NCI-H2107 treated with DMSO at 0.1 percent for 48 hours (cell line): ENCODE measurements around the gene ROBO1.

ENCODE experiments used
- DNase-seq: peaks from one replicate; lab custom pipeline; 2025; ENCODE audit not compliant: unreplicated experiment; lab: John Stamatoyannopoulos, UW

The ROBO1 gene

DNA sequence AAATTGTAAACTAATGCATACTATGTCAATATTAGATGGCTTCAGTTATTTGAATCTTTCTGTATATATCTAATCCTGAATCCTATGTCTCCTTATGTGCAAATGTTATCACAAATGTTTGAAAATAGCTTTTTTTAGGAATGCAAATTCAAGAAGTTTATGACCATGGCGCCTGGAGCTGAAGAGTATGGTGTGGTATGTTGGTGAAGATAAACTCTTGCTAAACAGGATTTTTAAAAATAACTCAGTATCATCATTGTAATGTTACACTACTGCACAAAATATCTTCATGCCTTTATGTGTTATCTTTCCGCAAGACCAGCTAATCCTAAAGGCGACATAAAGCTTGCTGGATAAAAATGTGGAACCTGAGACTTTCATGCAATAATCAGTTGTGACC lies 382.6 kb downstream of the ROBO1 start:
- no peak for DNase-seq

DNA sequence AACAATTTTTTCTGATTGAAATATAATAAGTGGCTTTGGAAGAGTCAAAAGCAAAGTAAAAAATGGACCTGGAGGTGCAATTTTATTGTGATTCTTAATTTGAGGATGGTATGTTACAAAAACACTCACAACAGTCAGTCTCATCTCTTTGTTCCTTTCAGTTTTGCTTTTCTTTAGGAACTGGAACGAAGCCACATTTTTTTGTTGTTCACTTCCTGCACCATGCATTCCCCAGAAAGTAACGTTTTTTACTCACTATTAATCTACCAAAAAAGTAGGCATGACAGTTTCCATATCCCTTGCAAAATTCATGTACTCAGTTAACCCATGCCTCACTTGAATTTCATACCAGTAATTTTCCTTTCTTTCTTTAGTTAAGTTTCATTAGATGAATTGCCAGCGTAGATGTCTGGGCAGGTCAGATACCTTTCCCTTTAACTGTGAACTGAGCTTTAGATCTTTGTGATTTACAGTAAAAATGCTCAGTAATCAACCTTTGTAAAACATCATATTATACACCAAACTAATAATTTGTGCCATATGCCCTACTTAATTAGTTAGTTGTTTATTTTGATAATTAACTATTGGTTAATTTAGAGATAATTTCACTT lies 384.3 kb downstream of the ROBO1 start:
- no peak for DNase-seq

DNA sequence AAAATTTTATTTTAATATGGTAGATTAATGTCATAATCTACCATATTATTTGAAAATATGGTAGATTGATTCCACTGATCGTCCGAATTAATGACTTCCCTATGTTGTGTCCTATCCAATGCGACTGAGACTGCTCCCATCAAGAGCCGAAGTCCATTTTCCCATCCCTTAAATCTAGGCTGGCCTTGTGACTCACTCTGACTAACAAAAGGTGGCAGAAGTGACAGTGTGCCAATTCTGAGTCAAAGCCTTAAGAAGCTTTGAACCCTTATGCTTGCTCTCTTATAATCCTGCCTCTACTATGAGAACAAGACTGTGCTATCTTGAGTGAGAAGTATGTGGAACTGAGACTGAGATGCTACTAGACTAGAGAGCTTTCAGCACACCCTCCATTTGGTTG lies 387.2 kb downstream of the ROBO1 start:
- no peak for DNase-seq

DNA sequence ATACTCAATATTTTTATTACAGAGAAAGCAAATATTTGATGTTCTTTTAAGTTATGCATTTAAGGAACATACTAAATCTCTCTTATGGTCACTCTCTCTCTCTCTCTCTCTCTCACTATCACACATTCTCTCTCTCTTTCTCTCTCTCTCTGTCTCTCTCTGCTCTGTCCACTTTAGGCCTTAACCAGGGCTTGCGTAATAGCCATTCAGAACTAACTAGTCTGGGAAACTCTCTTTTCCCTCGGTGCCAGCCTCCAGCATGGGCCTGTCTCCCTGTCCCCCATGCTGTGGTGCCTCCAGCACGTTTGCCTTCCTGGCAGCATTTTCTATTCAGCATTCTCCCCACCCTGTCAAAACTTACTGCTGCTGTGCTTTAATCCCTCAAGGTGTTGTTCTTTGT lies 389.7 kb downstream of the ROBO1 start:
- no peak for DNase-seq

DNA sequence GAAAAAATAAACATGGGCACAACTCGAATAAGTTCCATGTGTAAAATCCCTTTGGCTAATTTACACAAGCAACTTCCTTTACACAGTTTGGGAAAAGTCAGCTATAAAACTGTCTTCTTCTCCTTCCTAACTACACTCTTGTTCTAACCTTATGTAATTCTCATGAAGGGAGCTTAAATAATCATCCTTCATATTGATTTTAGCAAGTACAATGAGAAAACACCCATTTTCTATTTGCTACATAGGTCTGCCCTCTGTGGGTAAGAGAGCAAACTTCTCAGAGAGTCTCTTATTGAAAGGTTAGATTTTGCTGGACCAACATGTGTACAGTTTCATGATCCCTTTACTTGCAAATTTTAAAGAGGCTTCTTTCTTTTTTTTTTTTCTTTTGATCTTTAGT lies 398.5 kb downstream of the ROBO1 start:
- peak; percentile 21 for DNase-seq

DNA sequence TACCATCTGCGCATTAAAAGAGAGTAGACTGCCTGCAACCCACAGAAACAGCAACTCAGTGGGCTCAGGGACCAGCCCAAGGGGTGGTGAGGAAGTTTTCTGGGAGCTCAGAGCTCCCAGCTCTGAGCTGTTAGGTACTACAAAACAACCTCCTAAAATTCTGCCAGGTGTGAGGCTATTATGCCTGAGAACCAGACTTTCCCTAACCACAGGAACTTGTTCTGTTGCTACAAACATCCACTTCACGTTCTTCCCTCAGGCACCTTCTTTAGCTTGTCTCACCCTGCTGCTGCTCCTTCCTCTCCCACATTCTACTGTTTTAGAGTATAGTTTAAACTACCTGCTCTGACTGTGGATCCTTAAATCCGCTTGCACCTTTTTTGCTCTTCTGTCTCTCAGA lies 399.4 kb downstream of the ROBO1 start:
- DNase-seq, result peak; percentile 94

DNA sequence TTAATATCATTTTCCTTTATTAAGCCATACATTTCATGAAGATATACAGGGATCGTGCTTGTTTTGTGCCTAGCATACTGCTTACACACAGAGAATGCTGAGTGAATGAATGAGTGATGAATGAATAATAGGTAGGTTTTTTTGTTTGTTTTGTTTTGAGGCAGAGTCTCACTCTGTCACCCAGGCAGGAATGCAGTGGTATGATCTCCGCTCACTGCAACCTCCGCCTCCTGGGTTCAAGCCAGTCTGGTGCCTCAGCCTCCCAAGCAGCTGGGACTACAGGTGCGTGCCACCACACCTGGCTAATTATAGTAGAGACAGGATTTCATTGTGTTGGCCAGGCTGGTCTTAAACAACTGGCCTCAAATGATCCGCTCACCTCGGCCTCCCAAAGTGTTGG lies 400.0 kb downstream of the ROBO1 start:
- no peak for DNase-seq

DNA sequence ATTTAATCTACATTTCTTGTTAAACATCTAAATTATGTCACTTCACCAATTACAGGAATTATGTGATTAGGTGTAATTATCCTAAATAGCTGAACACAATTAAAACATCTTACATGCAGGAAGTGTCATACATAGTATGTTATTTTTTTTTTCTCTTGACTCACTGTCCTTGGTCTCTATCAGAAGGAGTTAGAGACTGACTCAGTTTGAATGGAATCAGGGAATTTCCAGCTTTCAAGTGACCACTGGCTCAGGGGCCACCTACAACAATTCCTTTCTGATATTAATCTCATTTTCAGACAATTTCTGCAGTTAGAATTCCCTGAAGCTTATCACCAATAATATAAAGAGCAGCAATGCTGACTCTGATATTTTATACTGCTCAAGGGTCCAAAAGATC lies 400.7 kb downstream of the ROBO1 start:
- DNase-seq, result no peak

DNA sequence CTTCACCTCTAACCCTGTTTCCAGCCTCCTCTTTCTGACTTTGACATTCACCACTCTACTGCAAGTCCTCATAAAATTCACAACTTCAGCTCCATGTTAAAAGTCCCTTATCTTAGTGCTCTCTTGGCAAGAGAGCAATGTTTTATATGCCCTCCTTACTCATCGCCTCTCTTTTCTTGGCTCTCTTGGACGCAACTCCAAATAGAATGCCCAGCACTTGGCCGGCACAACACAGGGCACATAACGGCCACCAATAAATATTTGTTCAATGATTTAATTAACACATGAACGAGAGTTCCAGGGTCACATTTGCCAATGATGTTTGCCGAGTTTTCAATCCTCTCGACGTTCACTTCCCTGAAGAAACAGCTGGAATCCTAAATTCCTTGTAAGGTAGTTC lies 401.4 kb downstream of the ROBO1 start:
- DNase-seq, result no peak

DNA sequence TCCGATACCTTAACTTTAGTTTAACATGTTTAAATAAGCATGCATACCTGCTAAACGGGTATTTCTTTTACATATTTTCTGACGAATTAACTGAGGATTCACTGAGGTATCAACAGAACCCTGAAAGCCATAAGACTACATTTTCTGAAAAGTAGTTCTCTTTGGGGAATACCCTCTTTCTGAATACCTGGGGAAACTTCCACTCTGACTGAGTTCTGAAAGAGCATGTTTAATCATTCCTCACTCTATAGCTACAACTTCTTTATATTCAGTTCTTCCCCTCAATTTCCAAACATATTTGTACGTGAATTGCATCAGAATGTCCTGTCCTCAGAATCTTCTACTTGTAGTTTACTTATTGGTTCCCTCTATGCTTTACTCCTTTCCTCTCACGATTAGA lies 403.0 kb downstream of the ROBO1 start:
- no peak for DNase-seq

DNA sequence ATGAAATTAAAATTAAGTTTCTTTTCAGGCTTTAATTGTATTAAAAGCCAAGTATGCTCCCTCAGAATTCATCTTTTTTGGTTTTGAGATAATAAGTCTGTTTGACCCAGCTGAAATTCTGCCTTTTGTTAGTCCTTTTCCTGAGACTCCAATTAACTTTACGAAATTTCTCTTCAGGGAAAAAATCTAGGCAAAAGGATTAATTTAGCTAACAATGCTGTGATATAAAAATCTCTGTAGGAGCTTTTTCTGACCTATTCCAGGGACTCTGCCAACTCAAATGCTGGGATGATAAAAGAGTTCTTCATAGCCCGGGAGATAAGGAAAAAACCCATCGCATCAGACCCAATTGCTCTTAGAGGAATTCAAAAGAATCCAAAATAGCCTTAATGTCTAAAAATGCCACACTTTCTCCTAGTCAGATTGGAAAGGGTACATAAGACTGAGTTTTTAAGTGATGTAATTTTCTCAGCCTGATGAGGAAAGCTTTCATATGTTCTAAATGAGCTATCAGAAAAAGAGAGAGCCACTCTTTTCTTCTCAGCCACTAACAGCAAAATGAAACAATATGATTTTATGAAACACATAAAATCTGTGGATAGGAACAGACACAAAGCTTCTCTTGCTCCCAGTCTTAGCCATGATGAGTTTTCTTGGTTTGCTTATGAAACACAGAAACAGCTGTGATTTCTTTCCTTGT lies 405.1 kb downstream of the ROBO1 start:
- DNase-seq, result no peak

DNA sequence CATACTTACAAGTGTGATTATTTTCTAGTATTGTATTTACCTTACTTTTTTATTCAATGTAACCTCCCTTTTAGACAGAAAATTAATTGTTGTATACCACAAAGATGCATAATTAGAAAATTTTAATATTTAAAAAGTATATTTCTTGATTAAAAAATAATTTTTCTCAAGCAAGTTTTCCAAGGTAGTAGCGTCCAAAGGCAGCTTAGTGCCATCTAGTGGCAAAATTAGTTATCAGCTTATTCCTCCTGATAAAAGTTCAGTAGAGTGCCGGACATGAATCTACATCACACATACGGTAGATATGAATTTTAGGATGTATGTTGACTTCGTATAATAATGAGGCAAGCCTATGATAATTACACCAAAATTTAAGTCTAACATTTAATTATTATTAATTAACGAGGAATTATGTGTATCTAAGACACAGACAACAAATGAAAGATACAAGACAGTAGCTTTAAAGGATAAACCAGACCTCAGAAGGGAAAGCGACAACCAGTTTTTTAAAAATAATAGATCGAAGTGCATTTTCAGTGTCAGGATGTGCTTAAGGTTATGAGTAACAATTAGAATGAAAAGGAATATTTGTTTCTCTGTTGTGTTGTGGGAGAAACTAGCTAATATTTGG lies 405.9 kb downstream of the ROBO1 start:
- DNase-seq, result peak; percentile 67

DNA sequence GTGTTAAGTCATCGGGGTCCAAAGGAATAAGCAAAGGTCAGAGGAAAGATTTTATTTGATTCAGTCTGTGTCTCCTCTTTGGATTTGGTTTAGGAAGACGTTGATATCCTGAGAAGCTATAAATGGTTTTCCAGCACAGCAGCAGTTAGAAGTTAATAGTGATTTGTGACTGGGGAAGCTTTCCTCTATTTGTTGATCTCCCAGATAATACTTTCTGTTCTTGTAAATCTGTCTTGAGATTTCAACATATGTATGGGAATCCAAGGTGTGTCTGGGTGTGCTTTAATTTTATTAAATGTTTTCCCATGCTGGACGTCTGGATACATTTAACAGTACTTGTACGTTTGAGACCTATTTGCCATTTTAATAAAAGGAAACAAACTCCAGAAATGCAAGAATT lies 409.5 kb downstream of the ROBO1 start:
- DNase-seq, result no peak

DNA sequence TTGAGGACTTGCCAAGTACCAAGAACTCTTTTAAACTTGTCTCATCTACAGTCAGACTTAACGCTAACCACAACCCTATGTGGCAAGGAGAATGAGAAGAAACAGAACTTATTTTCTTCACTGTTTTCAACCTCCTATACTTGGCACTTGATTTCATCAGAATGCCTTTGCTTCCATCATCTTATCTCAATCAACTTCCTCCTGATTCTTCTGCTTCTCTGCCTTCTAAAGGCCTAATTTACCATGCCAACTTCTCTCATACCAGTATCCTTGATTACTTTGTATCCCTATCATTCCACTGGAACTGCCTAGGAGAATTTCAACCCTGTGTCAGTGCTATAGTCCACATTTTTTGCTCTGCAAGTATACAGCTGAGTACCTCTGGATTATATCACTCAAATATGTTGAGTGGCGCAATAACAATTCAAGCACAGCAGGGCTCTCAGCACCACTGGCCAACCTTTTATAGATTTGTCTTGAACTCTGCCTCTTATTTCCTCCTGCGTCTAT lies 413.6 kb downstream of the ROBO1 start:
- DNase-seq, result no peak

DNA sequence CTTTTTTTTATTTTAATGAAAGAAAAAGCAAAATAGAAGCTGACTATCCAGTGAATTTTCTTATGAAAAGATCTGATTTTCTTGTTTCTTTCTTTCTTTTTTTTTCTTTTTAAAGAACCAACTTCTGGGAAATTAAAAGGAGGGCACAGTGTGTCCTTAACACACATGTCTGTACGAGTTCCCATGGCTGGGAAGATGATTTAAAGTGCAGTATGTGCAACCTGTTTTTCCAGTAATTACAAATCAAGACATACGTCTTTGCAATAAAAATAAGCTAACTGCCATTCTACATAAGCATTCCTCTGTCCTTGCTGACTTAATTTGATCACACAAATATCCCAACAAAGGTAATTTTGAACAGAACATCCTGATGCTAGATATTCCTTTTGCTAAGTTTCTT lies 416.1 kb downstream of the ROBO1 start:
- DNase-seq, result no peak

DNA sequence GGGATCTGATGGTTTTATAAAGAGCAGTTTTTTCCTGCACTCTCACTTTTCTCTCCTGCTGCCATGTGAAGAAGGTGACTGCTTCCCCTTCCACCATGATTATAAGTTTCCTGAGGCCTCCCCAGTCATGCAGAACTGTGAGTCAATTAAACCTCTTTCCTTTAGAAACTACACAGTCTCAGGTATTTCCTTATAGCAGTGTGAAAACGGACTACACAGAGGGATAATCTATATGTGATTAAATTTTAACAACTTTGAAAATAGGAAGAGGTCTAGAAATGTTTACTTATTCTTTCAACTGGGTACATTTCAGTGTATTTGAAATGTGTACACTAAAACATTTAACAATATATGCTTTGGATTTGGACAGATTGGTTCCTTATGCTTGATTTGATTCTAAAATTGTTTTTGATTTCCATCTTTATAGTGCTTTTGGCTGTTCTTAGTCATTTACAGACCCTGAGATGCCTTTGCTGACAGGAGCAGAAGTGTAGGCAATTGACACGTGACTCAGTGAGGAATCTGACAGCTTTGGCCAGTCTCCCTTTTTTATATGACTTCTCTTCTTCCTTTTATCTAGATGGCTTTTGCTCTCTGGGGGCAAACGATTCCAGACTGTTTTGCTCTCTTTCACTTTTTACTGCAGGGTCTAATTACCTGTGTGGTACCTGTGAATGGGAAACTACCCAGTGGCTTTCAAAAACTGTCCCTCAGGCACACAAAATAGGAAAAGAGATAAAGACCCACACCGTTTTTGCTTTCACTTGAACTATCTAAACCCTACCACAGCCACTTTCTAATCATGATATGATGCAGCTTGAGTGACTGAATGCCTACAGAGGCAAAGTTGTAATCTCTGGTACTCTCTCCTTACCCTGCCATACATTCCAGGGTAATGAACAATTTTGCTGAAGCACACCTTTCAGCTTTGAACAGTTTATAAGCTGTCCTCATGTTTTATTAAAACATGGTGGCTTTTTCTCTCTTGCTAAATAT lies 422.6 kb downstream of the ROBO1 start:
- DNase-seq, result no peak

DNA sequence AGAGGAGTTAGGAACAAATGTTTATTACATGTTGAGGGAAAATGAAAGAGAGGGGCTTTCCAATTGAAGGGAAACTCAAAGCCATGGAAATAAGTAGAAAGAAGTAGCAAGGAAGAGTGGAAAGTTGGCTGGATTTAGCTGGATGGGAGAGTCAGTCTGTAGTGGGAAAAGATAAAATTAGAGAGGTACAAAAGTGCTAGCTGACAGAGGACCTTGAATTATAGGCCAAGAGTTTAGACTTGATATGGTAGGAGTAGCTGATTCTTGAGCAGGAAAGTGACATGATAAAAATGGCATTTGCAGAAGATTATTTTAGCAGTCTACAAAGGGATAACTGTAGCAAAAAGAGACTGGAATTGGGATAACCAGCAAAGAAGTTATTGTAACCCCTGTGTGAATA lies 425.8 kb downstream of the ROBO1 start:
- no peak for DNase-seq

DNA sequence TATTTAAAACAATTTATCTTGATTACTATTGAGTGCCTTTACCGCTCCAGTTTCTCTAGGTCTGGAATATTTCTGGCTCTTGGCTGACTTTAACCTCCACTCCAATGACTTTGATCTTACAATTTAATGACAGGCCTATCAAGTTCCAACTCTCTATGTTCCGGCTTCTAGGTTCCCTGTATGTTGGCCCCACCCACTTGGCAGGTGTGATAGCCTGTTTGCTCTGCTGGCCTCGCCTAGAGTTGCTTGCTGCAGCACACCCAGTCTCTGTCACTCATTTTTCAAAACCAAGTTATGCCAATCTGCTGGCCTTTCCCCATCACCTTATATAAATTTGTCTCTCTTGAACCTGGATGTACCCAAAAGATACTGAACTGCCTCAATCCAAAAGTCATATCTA lies 428.0 kb downstream of the ROBO1 start:
- DNase-seq, result peak; percentile 67

DNA sequence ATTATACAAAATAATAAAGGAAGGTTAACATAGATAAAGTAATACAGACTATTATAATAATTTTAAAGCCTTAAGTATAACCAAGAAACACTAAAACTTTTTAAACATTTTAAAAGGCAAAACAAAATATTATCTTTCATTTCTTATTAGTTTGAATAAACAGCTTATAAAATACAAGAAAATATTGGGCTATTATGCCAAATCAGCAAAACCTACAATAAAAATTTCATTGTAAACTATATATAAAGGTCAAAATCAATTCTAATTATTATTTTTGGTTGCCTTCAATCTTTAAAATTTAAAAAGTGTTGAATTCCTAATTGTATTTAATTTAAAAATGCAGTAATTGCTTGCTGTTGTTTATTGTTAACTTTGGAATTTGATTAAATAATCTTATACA lies 430.0 kb downstream of the ROBO1 start:
- no peak for DNase-seq

DNA sequence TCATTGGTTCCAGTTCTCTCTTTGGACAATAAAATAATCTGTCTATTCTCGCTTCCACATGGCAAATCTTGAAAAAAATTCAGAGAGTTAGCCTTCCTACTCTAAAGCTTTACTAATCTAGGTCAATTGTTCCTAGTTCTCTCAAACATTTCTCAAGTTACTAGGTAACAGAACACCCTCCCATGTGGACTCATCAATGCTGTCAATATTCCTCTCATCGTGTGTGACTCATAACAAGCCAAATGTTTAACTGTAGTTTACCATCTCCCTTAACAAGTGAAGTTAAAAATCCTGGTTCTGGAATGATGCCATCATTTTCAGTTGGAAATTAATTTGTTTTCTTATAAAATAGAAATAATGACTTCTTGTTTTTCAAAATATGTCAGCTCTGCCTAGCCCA lies 438.6 kb downstream of the ROBO1 start:
- peak; percentile 52 for DNase-seq

DNA sequence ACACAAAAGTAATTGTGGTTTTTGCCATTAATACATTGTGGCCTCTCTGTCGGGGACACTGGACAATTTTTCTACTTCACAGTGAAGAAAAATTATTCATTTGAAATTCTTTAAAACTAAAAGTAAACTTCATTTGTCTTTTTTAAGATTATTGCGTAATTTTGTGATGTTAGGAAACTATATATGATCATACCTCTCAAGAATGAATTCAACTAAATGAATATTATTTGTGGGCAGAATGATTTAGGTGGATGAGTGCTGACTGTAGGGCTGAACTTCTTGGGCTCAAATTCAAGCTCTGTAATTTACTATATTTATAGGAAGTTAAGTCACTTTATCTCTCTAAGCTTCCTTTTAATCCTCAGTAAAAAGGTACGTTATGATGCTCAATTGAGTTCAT lies 441.2 kb downstream of the ROBO1 start:
- DNase-seq, result no peak
